ENCODE results near the gene CARD9.

The CARD9 gene

DNA sequence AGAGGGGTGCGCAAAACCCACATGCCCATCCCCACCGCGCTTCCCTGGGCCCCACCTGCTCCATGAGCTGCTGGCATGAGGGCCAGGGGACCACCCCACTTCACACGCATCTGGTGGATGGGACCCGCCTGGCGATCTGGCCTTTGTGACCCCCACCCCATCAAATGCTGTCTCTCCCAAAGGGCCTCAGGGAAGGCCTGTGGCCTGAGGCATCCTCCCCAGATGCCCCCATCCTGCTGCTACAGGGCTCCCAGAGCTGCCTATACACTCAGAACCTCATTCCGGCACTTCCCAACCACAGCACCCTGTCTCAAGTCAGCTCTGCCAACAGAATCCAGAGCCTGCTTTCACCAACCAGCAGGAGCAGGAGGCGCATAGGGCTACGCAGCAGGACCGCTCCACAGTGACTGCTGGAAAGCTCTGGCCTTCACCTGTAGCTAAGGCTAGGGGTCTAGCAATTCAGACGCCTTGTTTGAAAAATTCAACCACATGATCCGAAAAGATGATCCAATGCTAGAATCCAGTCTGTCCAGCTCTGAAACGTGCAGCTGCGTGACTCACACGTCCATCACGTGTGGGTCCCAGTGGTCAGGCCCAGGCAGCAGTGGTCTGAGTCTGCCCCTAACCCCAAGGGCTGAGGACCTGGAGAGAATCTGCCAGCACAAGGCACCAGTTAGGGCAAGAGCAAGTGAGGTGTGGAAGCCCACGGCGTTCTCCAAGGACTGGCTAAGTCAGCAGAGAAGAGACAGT, 27.9 kb upstream of the CARD9 start:
- in situ Hi-C loops (cut with HindIII; ENCODE audit: low sequenced_read_pairs): no loop called here

GRCh38 chr9:136400038-136400834, 26.8 kb upstream of the CARD9 start, which contains the start of gene SNAPC4:
Gene SNAPC4, minus strand, starts transcription at chr9:136400170. Its CDS starts 1,742 bp downstream, at chr9:136398428.
- in situ Hi-C loops (cut with HindIII; ENCODE audit: low sequenced_read_pairs): no loop called here

GRCh38 chr9:136399176-136400037, 25.9 kb upstream of the CARD9 start:
- in situ Hi-C loops (cut with HindIII; ENCODE audit: low sequenced_read_pairs): no loop called here

- in situ Hi-C loops (cut with HindIII; ENCODE audit: low sequenced_read_pairs): no loop called here
These were observed 24.8 kb upstream of the CARD9 start for GRCh38 chr9:136398286-136398685.

DNA sequence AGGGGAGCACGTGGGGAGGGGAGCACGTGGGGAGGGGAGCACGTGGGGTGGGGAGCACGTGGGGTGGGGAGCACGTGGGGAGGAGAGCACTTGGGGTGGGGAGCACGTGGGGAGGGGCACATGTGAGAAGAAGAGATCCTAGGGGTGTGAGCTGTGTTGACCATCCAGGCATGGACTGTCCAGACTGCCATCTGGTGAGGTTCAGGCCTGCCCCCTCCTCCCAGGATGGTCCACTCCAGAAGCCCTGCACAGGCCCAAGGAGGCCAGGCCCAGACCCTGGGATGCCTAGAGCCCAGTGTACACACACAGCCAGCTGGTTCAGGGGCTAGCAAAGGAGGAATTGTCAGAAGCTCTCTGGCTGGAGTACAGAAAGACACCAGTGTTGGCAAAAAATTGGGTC, 24.2 kb upstream of the CARD9 start:
- in situ Hi-C loops (cut with HindIII; ENCODE audit: low sequenced_read_pairs): no loop called here

DNA sequence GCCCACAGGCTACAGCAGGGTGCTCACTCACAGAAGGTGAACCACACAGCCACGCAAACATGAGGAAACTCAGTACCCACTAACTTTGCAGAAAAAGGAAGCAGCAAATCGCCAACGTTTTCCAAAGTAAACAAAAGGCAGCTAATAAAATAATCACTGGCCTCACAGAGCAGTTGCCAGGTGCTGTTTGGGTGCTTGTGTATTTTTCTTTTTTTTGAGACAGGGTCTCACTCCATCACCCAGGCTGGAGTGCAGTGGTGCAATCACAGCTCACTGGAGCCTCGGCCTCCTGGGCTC, 22.7 kb upstream of the CARD9 start:
- in situ Hi-C loops (cut with HindIII; ENCODE audit: low sequenced_read_pairs): no loop called here

DNA sequence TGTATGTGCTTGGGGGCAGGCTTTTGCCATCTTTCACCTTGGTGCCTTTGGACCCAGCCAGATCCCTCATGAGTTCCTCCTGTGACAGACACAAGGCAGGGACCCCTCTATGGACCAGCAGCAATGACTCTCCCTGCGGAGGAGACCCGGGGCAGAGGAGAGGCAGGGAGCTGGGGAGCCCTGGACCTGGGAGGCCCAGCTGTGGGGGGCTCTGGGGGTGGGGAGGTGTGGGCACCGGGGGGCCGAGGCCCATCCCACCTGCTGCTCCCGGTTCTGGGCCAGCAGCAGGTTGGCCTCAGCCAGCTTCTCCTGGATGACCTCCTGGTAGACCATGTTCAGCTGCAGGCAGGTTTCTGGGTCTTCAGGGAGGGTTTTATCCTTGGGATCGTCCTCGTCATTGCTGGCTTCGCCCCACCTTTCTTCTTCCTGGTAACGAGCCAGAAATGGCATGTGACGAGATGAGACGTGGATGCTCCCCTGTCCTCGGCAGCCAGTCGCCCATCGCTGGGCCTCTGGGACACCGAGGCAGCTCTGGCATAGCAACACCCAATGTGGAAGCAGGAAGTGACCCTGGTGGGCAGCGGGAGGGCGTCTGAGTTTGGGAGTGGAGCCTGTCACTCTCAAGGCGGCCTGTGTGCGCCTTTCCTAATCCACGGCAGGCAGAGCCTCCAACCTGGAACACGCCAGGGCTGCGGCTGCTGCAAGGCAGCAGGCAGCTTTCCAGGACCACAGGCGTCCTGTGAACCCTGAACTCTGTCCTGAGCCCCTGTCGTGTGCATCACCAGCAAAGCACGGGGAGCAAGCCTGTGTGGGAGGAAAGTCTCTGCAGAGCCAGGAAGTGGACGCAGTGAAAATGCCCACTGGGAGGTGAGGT, 22.1 kb upstream of the CARD9 start:
- in situ Hi-C loops (cut with HindIII; ENCODE audit: low sequenced_read_pairs): no loop called here

DNA sequence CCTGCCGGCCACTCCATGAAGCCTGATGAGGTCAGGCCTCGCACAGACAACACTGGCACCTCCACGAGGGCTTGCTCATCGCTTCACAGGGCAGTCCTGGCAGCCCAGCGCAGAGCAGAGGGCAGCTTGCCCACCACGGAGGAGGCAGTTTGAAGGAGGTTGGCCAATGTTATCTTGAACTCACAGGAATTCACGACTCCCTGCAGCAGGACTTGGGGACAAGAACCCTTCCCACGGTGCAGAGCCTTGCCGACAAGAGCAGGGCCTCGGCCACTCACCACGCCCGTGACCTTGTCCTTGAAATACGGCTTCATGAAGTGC, 21.5 kb upstream of the CARD9 start:
- in situ Hi-C loops (cut with HindIII; ENCODE audit: low sequenced_read_pairs): no loop called here

DNA sequence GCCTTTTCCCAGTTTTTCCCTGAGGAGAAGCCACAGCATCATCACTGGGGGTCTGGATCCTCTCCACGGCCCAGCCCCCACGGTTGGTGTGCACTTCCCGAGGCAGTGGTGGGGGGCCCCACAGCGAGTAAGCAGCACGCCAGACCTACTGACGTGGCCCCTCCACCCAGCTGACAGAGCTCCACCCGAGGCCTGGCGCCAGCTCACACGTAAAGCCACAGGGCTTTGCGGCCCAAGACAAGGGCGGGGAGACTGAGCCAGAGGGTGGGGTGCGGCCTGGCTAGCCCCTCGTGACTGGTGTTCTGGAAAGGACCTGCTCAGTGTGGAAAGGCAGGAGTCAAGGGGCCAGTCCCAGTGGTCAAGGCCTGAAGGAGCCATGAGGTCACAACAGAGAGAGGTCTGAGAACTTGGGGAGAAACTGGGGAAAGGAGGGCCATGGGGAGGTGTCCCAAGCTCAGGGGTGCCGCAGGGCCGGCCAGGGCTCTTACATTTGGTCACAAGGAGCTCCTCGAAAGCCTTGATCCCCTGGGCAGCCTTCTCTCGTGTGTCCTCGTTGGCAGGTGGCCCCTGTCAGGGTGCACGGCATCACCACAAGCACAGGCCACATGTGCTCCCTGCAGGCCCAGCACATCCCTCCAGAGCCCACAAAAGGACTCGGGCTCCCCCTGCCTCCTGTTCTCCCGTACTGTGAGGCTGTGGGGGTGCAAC, 21.0 kb upstream of the CARD9 start:
- in situ Hi-C loops (cut with HindIII; ENCODE audit: low sequenced_read_pairs): no loop called here

- in situ Hi-C loops (cut with HindIII; ENCODE audit: low sequenced_read_pairs): no loop called here
These were observed 20.1 kb upstream of the CARD9 start for GRCh38 chr9:136393531-136393930.

GRCh38 chr9:136392538-136393449, 19.3 kb upstream of the CARD9 start:
- in situ Hi-C loops (cut with HindIII; ENCODE audit: low sequenced_read_pairs): no loop called here

GRCh38 chr9:136391737-136392537, 18.5 kb upstream of the CARD9 start:
- in situ Hi-C loops (cut with HindIII; ENCODE audit: low sequenced_read_pairs): no loop called here

DNA sequence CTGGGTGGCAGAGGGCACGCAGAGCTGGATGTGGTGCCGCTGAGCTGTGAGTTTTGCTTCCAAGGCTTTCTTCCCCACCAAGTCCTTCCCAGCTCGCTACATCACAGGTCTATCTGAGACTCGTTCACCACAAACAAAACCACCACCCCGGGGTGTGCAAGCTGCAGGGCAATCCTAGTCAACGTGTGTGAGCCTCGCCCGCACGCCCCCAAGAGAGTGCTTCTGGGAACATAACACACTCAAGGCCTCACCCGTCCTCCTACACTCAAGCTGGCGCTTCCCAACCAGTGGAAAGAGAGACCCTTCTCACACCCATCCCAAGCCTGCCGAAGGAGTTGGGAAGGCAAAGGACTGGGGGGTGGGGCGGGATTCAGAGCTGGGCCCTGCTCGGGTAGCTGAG, 15.9 kb upstream of the CARD9 start:
- in situ Hi-C loops (cut with HindIII; ENCODE audit: low sequenced_read_pairs): no loop called here

GRCh38 chr9:136387217-136387616, 13.7 kb upstream of the CARD9 start:
- in situ Hi-C loops (cut with HindIII; ENCODE audit: low sequenced_read_pairs): no loop called here

- in situ Hi-C loops (cut with HindIII; ENCODE audit: low sequenced_read_pairs): no loop called here
These were observed 12.5 kb upstream of the CARD9 start for GRCh38 chr9:136386018-136386417.

DNA sequence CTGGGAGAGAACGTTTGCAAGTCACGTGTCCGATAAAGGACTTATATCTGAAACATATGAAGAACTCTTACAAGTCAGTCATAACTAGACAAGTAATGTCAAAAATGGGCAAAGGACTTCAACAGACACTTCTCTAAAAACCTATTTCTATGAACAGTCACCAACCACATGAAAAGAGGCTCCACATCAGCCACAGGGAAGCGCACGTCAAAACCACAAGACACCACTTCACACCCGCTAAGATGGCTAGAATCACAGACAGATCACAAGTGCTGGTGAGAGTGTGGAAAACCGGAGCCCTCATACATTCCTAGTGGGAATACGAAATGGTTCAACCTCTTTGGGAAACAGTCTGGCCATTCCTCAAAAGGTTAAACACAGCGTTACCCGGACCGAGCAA, 11.5 kb upstream of the CARD9 start:
- in situ Hi-C loops (cut with HindIII; ENCODE audit: low sequenced_read_pairs): no loop called here

- in situ Hi-C loops (cut with HindIII; ENCODE audit: low sequenced_read_pairs): no loop called here
These were observed 10.0 kb upstream of the CARD9 start for GRCh38 chr9:136383436-136383835.

GRCh38 chr9:136381966-136382513, 8.6 kb upstream of the CARD9 start:
- in situ Hi-C loops (cut with HindIII; ENCODE audit: low sequenced_read_pairs): no loop called here
